Type B pancreatic cell (in vitro differentiated cells): ENCODE data around the gene NOS2. TPM values are rescaled to one million over a fixed set of nuclear protein-coding genes. Genes with fewer than 3 reads are reported as not detected.
"Not testable (repeated sequence)": the region's sequence is repeated elsewhere in the genome, so short reads cannot be mapped to it uniquely, and the experiment has no call there.

Experiments
- DNase-seq: peaks from one replicate; pipeline ENCODE4 v3.0.0; 2021; ENCODE audit warnings: mixed read lengths; ENCODE audit not compliant: unreplicated experiment; ENCODE audit errors: extremely low spot score
- H3K27ac Mint-ChIP-seq: 2 replicates; pipeline ENCODE4 v1.8.0; 2021; ENCODE audit warnings: mild to moderate bottlenecking, mixed read lengths
- H3K27me3 Mint-ChIP-seq: 2 replicates; pipeline ENCODE4 v1.8.0; 2021; ENCODE audit warnings: mixed read lengths
- H3K36me3 Mint-ChIP-seq: 2 replicates; pipeline ENCODE4 v1.8.0; 2021; ENCODE audit warnings: mixed read lengths
- H3K4me1 Mint-ChIP-seq: one replicate; pipeline ENCODE4 v1.8.0; 2021; ENCODE audit warnings: mixed read lengths; ENCODE audit not compliant: unreplicated experiment
- H3K4me3 Mint-ChIP-seq: 2 replicates; pipeline ENCODE4 v1.8.0; 2021; ENCODE audit warnings: mild to moderate bottlenecking, mixed read lengths
- H3K9me3 Mint-ChIP-seq: 2 replicates; pipeline ENCODE4 v1.8.0; 2021; ENCODE audit warnings: mixed read lengths
- CTCF ChIP-seq: fragments of 200-600 bp; sonication (generic); conservative IDR thresholded peaks from 2 replicates; pipeline ENCODE4 v1.5.0; 2021; ENCODE audit warnings: antibody characterized with exemption, mild to moderate bottlenecking
- total RNA-seq: library from RNA; stranded (reverse); gene quantifications from 2 replicates; pipeline ENCODE4 v1.2.1, GENCODE V29; 2021; ENCODE audit warnings: low replicate concordance

The NOS2 gene
- total RNA-seq, 1 donor from 2014 or later = 1.1 TPM

GRCh38 chr17:27755706-27756466 lies 44.4 kb downstream of the NOS2 start:
- Mint-ChIP-seq H3K4me3 (no peak overlapping the region), H3K27ac (no peak overlapping the region), H3K27me3 (peaks cover 3% of the 10 kb centered on the region), H3K9me3 (no peaks in the 10 kb centered on the region), H3K36me3 (no peaks in the 10 kb centered on the region), H3K4me1 (no peaks in the 10 kb centered on the region)
- no peak for DNase-seq
- no peak for TF ChIP-seq CTCF

GRCh38 chr17:27754549-27754948 lies 45.8 kb downstream of the NOS2 start:
- no peaks in the 10 kb centered on the region for H3K9me3 Mint-ChIP-seq
- H3K36me3 Mint-ChIP-seq = no peaks in the 10 kb centered on the region
- no peak overlapping the region for H3K27ac Mint-ChIP-seq
- no peak overlapping the region for H3K4me3 Mint-ChIP-seq
- peaks cover 3% of the 10 kb centered on the region for H3K27me3 Mint-ChIP-seq
- no peaks in the 10 kb centered on the region for H3K4me1 Mint-ChIP-seq
- DNase-seq = no peak
- TF ChIP-seq CTCF = no peak

GRCh38 chr17:27753726-27754125 lies 46.6 kb downstream of the NOS2 start:
- H3K27ac Mint-ChIP-seq, H3K4me1 Mint-ChIP-seq, H3K4me3 Mint-ChIP-seq, H3K9me3 Mint-ChIP-seq, H3K27me3 Mint-ChIP-seq, H3K36me3 Mint-ChIP-seq, DNase-seq: not testable (repeated sequence)

- H3K27ac Mint-ChIP-seq, H3K9me3 Mint-ChIP-seq, H3K4me1 Mint-ChIP-seq, H3K36me3 Mint-ChIP-seq, H3K27me3 Mint-ChIP-seq, DNase-seq, H3K4me3 Mint-ChIP-seq: not testable (repeated sequence)
Measured at GRCh38 chr17:27752831-27753619, 47.3 kb downstream of the NOS2 start.

- peak; percentile 40 for DNase-seq
- TF ChIP-seq CTCF = no peak
- peaks cover 2% of the 10 kb centered on the region for H3K27me3 Mint-ChIP-seq
- H3K4me3 Mint-ChIP-seq = no peak overlapping the region
- H3K9me3 Mint-ChIP-seq = no peaks in the 10 kb centered on the region
- H3K27ac Mint-ChIP-seq = no peak overlapping the region
- H3K4me1 Mint-ChIP-seq = no peaks in the 10 kb centered on the region
- no peaks in the 10 kb centered on the region for H3K36me3 Mint-ChIP-seq
Measured at GRCh38 chr17:27751622-27752490, 48.5 kb downstream of the NOS2 start.

- H3K4me3 Mint-ChIP-seq = no peak overlapping the region
- DNase-seq = peak; percentile 54
Measured at GRCh38 chr17:27751166-27751565, 49.2 kb downstream of the NOS2 start.

GRCh38 chr17:27749562-27750150 lies 50.7 kb downstream of the NOS2 start:
- not testable (repeated sequence) for H3K4me3 Mint-ChIP-seq, H3K36me3 Mint-ChIP-seq, H3K4me1 Mint-ChIP-seq, H3K27ac Mint-ChIP-seq, H3K9me3 Mint-ChIP-seq, H3K27me3 Mint-ChIP-seq
- DNase-seq = peak; percentile 25

More at GRCh38 chr17:27751166-27751565, 49.2 kb downstream of the NOS2 start:
- Mint-ChIP-seq H3K4me1 (no peaks in the 10 kb centered on the region), H3K27ac (no peak overlapping the region), H3K9me3 (no peaks in the 10 kb centered on the region), H3K36me3 (no peaks in the 10 kb centered on the region), H3K27me3 (no peaks in the 10 kb centered on the region)
- TF ChIP-seq CTCF = no peak
